ENCODE measurements around the gene TFCP2. TPM values are rescaled to one million over a fixed set of nuclear protein-coding genes. Genes with fewer than 3 reads are reported as not detected.
"Not testable (repeated sequence)": the region's sequence is repeated elsewhere in the genome, so short reads cannot be mapped to it uniquely, and the experiment has no call there.

TFCP2 gene, protein sequence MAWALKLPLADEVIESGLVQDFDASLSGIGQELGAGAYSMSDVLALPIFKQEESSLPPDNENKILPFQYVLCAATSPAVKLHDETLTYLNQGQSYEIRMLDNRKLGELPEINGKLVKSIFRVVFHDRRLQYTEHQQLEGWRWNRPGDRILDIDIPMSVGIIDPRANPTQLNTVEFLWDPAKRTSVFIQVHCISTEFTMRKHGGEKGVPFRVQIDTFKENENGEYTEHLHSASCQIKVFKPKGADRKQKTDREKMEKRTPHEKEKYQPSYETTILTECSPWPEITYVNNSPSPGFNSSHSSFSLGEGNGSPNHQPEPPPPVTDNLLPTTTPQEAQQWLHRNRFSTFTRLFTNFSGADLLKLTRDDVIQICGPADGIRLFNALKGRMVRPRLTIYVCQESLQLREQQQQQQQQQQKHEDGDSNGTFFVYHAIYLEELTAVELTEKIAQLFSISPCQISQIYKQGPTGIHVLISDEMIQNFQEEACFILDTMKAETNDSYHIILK
- total RNA-seq, result 43.1 and 46.3 TPM in 2 replicates

GRCh38 chr12:51172515-51173431, at the start of gene TFCP2:
TFCP2 (minus strand) TSS chr12:51173135; CDS start chr12:51172422, 713 bp downstream.
- peak within 1 kb of the TSS; percentile 86 for H3K27ac Mint-ChIP-seq
- intact Hi-C loops (cut with micrococcal nuclease), result loop anchor here (1.0 to 2.0 kb wide), 4 partner anchors 46 to 124 kb away; partner anchors contain the start of genes CSRNP2, DAZAP2, LETMD1 and POU6F1
- H3K36me3 Mint-ChIP-seq (ENCODE audit: low read depth), result peaks cover 8% of the 10 kb centered on the region
- no peaks in the 10 kb centered on the region for H3K9me3 Mint-ChIP-seq
- peak within 1 kb of the TSS; percentile 80 for H3K4me3 Mint-ChIP-seq
- peak; percentile 98 for DNase-seq
- H3K27me3 Mint-ChIP-seq, result no peaks in the 10 kb centered on the region
- peaks cover 12% of the 10 kb centered on the region for H3K4me1 Mint-ChIP-seq

GRCh38 chr12:51222461-51222860, 49.5 kb upstream of the TFCP2 start:
- no peak for DNase-seq
- intact Hi-C loops (cut with micrococcal nuclease), result no loop called here
- Mint-ChIP-seq H3K36me3 (ENCODE audit: low read depth) (no peaks in the 10 kb centered on the region), H3K27ac (no peak overlapping the region), H3K4me3 (no peak overlapping the region), H3K4me1 (peaks cover 10% of the 10 kb centered on the region), H3K9me3 (no peaks in the 10 kb centered on the region), H3K27me3 (no peaks in the 10 kb centered on the region)

DNA sequence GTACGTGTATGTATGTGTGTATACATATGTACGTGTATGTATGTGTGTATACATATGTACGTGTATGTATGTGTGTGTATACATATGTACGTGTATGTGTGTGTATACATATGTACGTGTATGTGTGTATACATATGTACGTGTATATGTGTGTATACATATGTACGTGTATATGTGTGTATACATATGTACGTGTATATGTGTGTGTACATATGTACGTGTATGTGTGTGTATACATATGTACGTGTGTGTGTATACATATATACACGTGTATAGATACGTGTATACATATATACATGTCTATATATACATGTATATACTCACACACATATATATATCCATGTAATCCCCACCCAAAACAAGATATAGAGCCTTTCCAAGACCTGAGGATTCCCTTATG, 46.9 kb upstream of the TFCP2 start:
- H3K27me3 Mint-ChIP-seq, H3K4me3 Mint-ChIP-seq, H3K27ac Mint-ChIP-seq: not testable (repeated sequence)

GRCh38 chr12:51219322-51219721, 46.4 kb upstream of the TFCP2 start:
- H3K4me3 Mint-ChIP-seq, result peak overlapping the region; percentile 26
- no peak for DNase-seq
- peaks cover 13% of the 10 kb centered on the region for H3K4me1 Mint-ChIP-seq
- H3K27me3 Mint-ChIP-seq, result no peaks in the 10 kb centered on the region
- intact Hi-C loops (cut with micrococcal nuclease), result loop anchor here (5.0 kb wide), 2 partner anchors 103 to 137 kb away; partner anchors contain the start of genes BIN2 and CSRNP2
- peak overlapping the region; percentile 48 for H3K27ac Mint-ChIP-seq
- no peaks in the 10 kb centered on the region for H3K9me3 Mint-ChIP-seq
- H3K36me3 Mint-ChIP-seq (ENCODE audit: low read depth), result peaks cover 2% of the 10 kb centered on the region

More for the DNA sequence above, 46.9 kb upstream of the TFCP2 start:
- intact Hi-C loops (cut with micrococcal nuclease), result loop anchor here (5.0 kb wide), 2 partner anchors 102 to 138 kb away; partner anchors contain the start of genes BIN2 and CSRNP2
- H3K4me1 Mint-ChIP-seq, result peaks cover 13% of the 10 kb centered on the region
- not testable (repeated sequence) for H3K36me3 Mint-ChIP-seq (ENCODE audit: low read depth); DNase-seq; H3K9me3 Mint-ChIP-seq

- peaks cover 13% of the 10 kb centered on the region for H3K4me1 Mint-ChIP-seq
- no peaks in the 10 kb centered on the region for H3K27me3 Mint-ChIP-seq
- H3K4me3 Mint-ChIP-seq, result peak overlapping the region; percentile 85
- H3K27ac Mint-ChIP-seq, result peak overlapping the region; percentile 88
- H3K36me3 Mint-ChIP-seq (ENCODE audit: low read depth), result peaks cover 4% of the 10 kb centered on the region
- intact Hi-C loops (cut with micrococcal nuclease), result loop anchor here (1.0 to 5.0 kb wide), 4 partner anchors 20 to 136 kb away; partner anchors contain the start of genes BIN2, CSRNP2, DAZAP2 and TFCP2
- H3K9me3 Mint-ChIP-seq, result no peaks in the 10 kb centered on the region
- no peak for DNase-seq
Observed at GRCh38 chr12:51218607-51219161, 45.7 kb upstream of the TFCP2 start.

DNA sequence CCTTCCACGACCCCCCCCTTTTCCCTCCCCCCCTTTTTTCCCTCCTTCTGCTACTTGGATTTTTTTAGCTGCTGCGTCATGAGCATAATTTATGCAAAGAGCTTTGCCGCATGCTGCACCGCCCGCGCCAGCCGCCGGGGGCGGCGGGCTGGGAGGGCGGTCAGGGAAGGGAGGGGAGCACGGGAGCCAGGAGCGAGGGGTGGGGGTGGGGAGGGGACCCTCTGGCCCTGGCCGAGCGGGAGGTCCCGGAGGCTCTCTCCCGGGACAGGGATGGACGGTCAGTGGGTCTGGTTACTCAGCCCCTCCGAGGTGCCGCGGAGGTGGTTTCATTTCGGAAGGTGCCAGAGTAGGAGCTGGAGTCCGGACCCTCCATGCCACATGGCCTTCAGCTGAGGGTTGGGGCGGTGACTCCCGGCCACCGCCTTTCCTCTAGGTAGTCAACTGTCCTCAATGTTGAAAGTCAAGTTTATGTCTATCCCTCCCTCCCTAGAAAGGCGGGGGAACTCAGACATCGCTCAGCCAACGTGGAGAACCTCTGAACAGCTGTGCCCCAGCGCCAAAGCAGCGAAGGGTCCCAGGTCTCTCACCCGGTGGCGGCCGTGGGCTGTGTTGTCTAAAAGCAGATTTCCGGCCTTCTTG, 45.2 kb upstream of the TFCP2 start, which contains the start of gene POU6F1:
Gene POU6F1, minus strand, starts transcription at position 95 of the 639 bp plus-strand sequence. CDS start 11,226 bp downstream, outside the sequence.
- H3K4me3 Mint-ChIP-seq, result peak within 1 kb of the TSS; percentile 85
- H3K4me1 Mint-ChIP-seq, result peaks cover 13% of the 10 kb centered on the region
- no peaks in the 10 kb centered on the region for H3K27me3 Mint-ChIP-seq
- peak; percentile 90 for DNase-seq
- H3K9me3 Mint-ChIP-seq, result no peaks in the 10 kb centered on the region
- H3K27ac Mint-ChIP-seq, result peak within 1 kb of the TSS; percentile 88
- intact Hi-C loops (cut with micrococcal nuclease), result loop anchor here (1.0 to 5.0 kb wide), 4 partner anchors 20 to 136 kb away; partner anchors contain the start of genes BIN2, CSRNP2, DAZAP2 and TFCP2
- peaks cover 4% of the 10 kb centered on the region for H3K36me3 Mint-ChIP-seq (ENCODE audit: low read depth)

DNA sequence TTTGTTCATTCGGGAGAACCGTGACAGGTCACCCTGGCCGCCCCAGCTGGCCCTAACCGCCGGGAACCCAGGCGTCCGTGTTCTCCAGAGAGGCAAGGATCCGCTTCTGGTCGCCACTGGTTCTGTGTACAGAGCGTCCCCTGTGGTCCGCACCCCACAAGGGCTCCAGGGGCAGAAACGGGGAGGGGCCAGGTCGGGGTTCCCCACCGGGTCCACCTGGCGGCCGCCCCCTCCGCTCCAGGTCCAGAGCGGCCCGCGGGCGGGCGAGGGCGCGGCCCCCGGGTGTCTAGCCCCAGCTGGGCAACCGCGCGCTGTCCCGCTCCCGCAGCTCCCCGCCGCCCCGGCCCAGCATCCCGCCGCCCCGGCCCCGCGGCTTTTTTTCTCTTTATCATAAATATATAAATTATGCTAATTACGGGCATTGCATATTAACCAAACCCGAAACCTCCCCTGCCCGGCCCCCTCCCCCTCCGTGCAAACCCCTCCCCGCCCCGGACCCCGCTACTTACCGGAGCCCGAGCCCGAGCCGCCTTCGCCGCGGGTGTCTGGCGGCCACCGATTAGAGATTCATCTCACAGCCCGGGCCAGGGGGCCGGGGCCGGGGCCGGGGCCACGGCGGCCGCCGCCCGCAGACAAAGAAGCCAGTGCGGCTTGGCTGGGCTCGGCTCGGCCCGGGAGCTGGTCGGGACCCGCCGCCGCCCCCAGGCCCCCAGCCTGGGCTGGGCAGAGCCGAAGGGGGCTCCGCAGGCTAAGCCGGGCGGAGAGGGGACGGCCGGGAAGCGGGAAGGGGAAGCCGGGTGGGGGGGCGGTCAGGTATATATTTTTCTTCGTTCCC, 44.4 kb upstream of the TFCP2 start:
- no peaks in the 10 kb centered on the region for H3K9me3 Mint-ChIP-seq
- peak overlapping the region; percentile 85 for H3K4me3 Mint-ChIP-seq
- no peaks in the 10 kb centered on the region for H3K27me3 Mint-ChIP-seq
- peaks cover 4% of the 10 kb centered on the region for H3K36me3 Mint-ChIP-seq (ENCODE audit: low read depth)
- peak overlapping the region; percentile 88 for H3K27ac Mint-ChIP-seq
- DNase-seq, result peak; percentile 82
- intact Hi-C loops (cut with micrococcal nuclease), result loop anchor here (5.0 kb wide), 2 partner anchors 105 to 135 kb away; partner anchors contain the start of genes BIN2 and CSRNP2
- peaks cover 13% of the 10 kb centered on the region for H3K4me1 Mint-ChIP-seq

DNA sequence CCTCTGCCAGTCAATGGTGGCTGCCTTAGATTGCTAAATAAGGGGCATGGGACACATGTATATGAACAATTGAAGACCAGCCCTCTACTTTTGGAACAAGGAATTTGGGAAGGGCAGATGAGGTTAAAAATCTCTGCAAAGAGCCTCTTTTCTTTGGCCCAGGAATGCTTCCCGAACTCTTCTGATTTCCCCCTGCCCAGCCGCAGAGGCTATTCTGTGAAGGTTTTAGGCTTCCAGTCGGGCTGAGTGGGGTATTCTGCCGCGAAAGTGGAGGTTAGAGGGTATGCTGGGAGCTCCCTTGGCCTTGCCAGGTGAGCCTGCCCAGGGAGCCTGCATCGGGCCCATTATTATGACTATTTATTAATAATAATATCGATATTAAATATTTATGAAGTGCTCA, 43.7 kb upstream of the TFCP2 start:
- DNase-seq, result no peak
- Mint-ChIP-seq H3K4me3 (peak overlapping the region; percentile 56), H3K9me3 (no peaks in the 10 kb centered on the region), H3K27me3 (no peaks in the 10 kb centered on the region), H3K36me3 (ENCODE audit: low read depth) (peaks cover 4% of the 10 kb centered on the region), H3K27ac (peak overlapping the region; percentile 14), H3K4me1 (peaks cover 13% of the 10 kb centered on the region)
- intact Hi-C loops (cut with micrococcal nuclease), result loop anchor here (5.0 kb wide), 2 partner anchors 106 to 134 kb away; partner anchors contain the start of genes BIN2 and CSRNP2

GRCh38 chr12:51214895-51215294, 42.0 kb upstream of the TFCP2 start:
- H3K4me1 Mint-ChIP-seq, result peaks cover 13% of the 10 kb centered on the region
- DNase-seq, result no peak
- H3K9me3 Mint-ChIP-seq, result no peaks in the 10 kb centered on the region
- H3K36me3 Mint-ChIP-seq (ENCODE audit: low read depth), result peaks cover 4% of the 10 kb centered on the region
- intact Hi-C loops (cut with micrococcal nuclease), result loop anchor here (5.0 kb wide), 2 partner anchors 107 to 133 kb away; partner anchors contain the start of genes BIN2 and CSRNP2
- H3K27me3 Mint-ChIP-seq, result peaks cover 5% of the 10 kb centered on the region
- no peak overlapping the region for H3K4me3 Mint-ChIP-seq
- H3K27ac Mint-ChIP-seq, result no peak overlapping the region

GRCh38 chr12:51210690-51211395, 37.9 kb upstream of the TFCP2 start:
- no peaks in the 10 kb centered on the region for H3K9me3 Mint-ChIP-seq
- no peaks in the 10 kb centered on the region for H3K4me1 Mint-ChIP-seq
- intact Hi-C loops (cut with micrococcal nuclease), result no loop called here
- no peak for DNase-seq
- H3K36me3 Mint-ChIP-seq (ENCODE audit: low read depth), result peaks cover 4% of the 10 kb centered on the region
- H3K27me3 Mint-ChIP-seq, result peaks cover 5% of the 10 kb centered on the region
- no peak overlapping the region for H3K27ac Mint-ChIP-seq
- H3K4me3 Mint-ChIP-seq, result no peak overlapping the region

DNA sequence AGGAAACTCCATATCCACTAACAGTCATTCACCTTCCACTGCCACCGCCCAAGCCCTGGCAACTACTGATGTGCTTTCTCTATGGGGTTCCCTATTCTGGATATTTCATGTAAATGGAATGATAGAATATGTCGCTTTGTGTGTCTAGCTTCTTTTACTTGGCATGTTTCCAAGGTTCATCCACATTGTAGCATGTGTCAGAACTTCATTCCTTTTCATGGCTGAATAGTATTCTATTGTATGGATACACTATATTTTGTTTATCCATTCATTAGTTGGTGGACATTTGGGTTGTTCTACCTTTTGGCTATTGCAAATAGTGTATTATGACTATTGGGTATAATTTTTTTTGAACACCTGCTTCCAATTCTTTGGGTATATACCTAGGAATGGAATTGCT, 36.3 kb upstream of the TFCP2 start:
- H3K4me3 Mint-ChIP-seq, result no peak overlapping the region
- intact Hi-C loops (cut with micrococcal nuclease), result no loop called here
- no peak overlapping the region for H3K27ac Mint-ChIP-seq
- peaks cover 5% of the 10 kb centered on the region for H3K27me3 Mint-ChIP-seq
- H3K4me1 Mint-ChIP-seq, result no peaks in the 10 kb centered on the region
- no peak for DNase-seq
- no peaks in the 10 kb centered on the region for H3K9me3 Mint-ChIP-seq
- peaks cover 1% of the 10 kb centered on the region for H3K36me3 Mint-ChIP-seq (ENCODE audit: low read depth)

All from activated CD4-positive, alpha-beta T cell treated with anti-CD3 and anti-CD28 coated beads, Interleukin-2, amount 10 ng/mL, durations not matched to agents 24 days and 14 days (primary cell).